HepG2 (cell line): ENCODE data around the gene PAM16. TPM values are rescaled to one million over a fixed set of nuclear protein-coding genes. Genes with fewer than 3 reads are reported as not detected.

Source experiments
- FOXJ3 ChIP-seq: sonication (generic); formaldehyde crosslinking; IDR thresholded peaks from 2 replicates; pipeline ENCODE4 v1.4.0; 2020; ENCODE audit warnings: missing genetic modification reagents, mild to moderate bottlenecking, borderline replicate concordance
- FOXP4 ChIP-seq: sonication (generic); formaldehyde crosslinking; IDR thresholded peaks from 2 replicates; pipeline ENCODE4 v1.4.0; 2020; ENCODE audit warnings: missing genetic modification reagents
- KDM5B ChIP-seq: sonication (generic); formaldehyde crosslinking; IDR thresholded peaks from 2 replicates; pipeline ENCODE4 v1.4.0; 2020; ENCODE audit warnings: missing genetic modification reagents, mild to moderate bottlenecking, borderline replicate concordance
- LCORL ChIP-seq, 2 experiments: fragments of 450-650 bp in 1 of 2; sonication (generic) in 1 of 2; formaldehyde crosslinking in 1 of 2; IDR thresholded peaks; 2 replicates each; pipeline versions ENCODE4 v1.5.0 to v1.6.1; 2017 to 2020; ENCODE audit warnings: antibody characterized with exemption in 1 of 2, missing genetic modification reagents in 1 of 2
- POGZ ChIP-seq: sonication (generic); formaldehyde crosslinking; IDR thresholded peaks from 2 replicates; pipeline ENCODE4 v1.4.0; 2020; ENCODE audit warnings: mild to moderate bottlenecking, missing genetic modification reagents
- SOX13 ChIP-seq, 3 experiments: fragments of 450-650 bp in 1 of 3; sonication (generic) in 1 of 3; formaldehyde crosslinking in 1 of 3; IDR thresholded peaks in 2 of 3; conservative IDR thresholded peaks in 1 of 3; 2 replicates each; pipeline versions ENCODE4 v1.5.0 to v1.6.1; 2016 to 2020; ENCODE audit warnings: antibody characterized with exemption in 1 of 3, mild to moderate bottlenecking in 1 of 3, missing compliant biosample characterization in 1 of 3, missing genetic modification reagents in 1 of 3, moderate library complexity in 1 of 3
- SOX6 ChIP-seq, 2 experiments: fragments of 450-650 bp in 1 of 2; sonication (generic) in 1 of 2; formaldehyde crosslinking in 1 of 2; IDR thresholded peaks; 2 replicates each; pipeline versions ENCODE4 v1.4.0 to v1.6.1; 2017 to 2020; ENCODE audit warnings: antibody characterized with exemption in 1 of 2, mild to moderate bottlenecking in 1 of 2, missing genetic modification reagents in 1 of 2
- SYNCRIP ChIP-seq: fragments of 200-400 bp; formaldehyde crosslinking; IDR thresholded peaks from 2 replicates; pipeline ENCODE4 v1.6.1; 2018; ENCODE audit warnings: mild to moderate bottlenecking, low read depth, low read length; ENCODE audit not compliant: insufficient read depth
- ZBTB3 ChIP-seq: sonication (generic); formaldehyde crosslinking; IDR thresholded peaks from 2 replicates; pipeline ENCODE4 v1.4.0; 2020; ENCODE audit warnings: low read depth, mild to moderate bottlenecking, moderate library complexity, missing genetic modification reagents, borderline replicate concordance
- ZBTB7A ChIP-seq: sonication (generic); formaldehyde crosslinking; IDR thresholded peaks from 2 replicates; pipeline ENCODE4 v1.8.0; 2022; ENCODE audit warnings: mild to moderate bottlenecking, missing genetic modification reagents
- ZNF24 ChIP-seq: fragments of 450-650 bp; IDR thresholded peaks from 2 replicates; pipeline ENCODE4 v1.6.1; 2017; ENCODE audit warnings: antibody characterized with exemption, mild to moderate bottlenecking
- ZNF879 ChIP-seq: sonication (generic); formaldehyde crosslinking; IDR thresholded peaks from 2 replicates; pipeline ENCODE4 v1.8.1; 2023; ENCODE audit warnings: missing genetic modification reagents
- polyA plus RNA-seq, 8 experiments: library from polyadenylated mRNA; depleted of rRNA in 3 of 8; stranded (reverse) in 7 of 8; unstranded in 1 of 8; fragments of >200 nt; fragmentation: Illumina TruSeq in 4 of 8; extraction: Trizol in 4 of 8; gene quantifications; 2 replicates each; pipeline versions ENCODE4 v1.2.1 to v1.2.3, GENCODE V29; 2011 to 2016; ENCODE audit warnings: low read depth in 4 of 8, missing spikeins in 1 of 8, mixed read lengths in 1 of 8; ENCODE audit not compliant: insufficient read depth in 1 of 8
- total RNA-seq, 5 experiments: library from RNA; depleted of rRNA; stranded (reverse); fragments of >200 nt; fragmentation: Illumina TruSeq; extraction: Trizol; gene quantifications; 2 replicates each; pipeline ENCODE4 v1.2.3, GENCODE V29; 2016; ENCODE audit warnings: low read depth in 1 of 5
- TF ChIP-seq, protein P1 (sequence below): sonication (generic); formaldehyde crosslinking; conservative IDR thresholded peaks from 2 replicates; pipeline ENCODE4 v1.4.0; 2020; ENCODE audit warnings: mild to moderate bottlenecking, missing genetic modification reagents, moderate library complexity
- TF ChIP-seq, protein P2 (sequence below): sonication (generic); formaldehyde crosslinking; IDR thresholded peaks from 2 replicates; pipeline ENCODE4 v1.4.0; 2020; ENCODE audit warnings: missing genetic modification reagents
- TF ChIP-seq, protein P3 (sequence below): sonication (generic); formaldehyde crosslinking; IDR thresholded peaks from 2 replicates; pipeline ENCODE4 v1.4.0; 2020; ENCODE audit warnings: missing genetic modification reagents, borderline replicate concordance

Gene PAM16
- total and polyA plus RNA-seq, 2 of the 13 experiments (the other 11 are each of a cell fraction or from before 2014, with no cell fraction given), result 51.5 to 51.8 TPM

- TF ChIP-seq, protein P1, sequence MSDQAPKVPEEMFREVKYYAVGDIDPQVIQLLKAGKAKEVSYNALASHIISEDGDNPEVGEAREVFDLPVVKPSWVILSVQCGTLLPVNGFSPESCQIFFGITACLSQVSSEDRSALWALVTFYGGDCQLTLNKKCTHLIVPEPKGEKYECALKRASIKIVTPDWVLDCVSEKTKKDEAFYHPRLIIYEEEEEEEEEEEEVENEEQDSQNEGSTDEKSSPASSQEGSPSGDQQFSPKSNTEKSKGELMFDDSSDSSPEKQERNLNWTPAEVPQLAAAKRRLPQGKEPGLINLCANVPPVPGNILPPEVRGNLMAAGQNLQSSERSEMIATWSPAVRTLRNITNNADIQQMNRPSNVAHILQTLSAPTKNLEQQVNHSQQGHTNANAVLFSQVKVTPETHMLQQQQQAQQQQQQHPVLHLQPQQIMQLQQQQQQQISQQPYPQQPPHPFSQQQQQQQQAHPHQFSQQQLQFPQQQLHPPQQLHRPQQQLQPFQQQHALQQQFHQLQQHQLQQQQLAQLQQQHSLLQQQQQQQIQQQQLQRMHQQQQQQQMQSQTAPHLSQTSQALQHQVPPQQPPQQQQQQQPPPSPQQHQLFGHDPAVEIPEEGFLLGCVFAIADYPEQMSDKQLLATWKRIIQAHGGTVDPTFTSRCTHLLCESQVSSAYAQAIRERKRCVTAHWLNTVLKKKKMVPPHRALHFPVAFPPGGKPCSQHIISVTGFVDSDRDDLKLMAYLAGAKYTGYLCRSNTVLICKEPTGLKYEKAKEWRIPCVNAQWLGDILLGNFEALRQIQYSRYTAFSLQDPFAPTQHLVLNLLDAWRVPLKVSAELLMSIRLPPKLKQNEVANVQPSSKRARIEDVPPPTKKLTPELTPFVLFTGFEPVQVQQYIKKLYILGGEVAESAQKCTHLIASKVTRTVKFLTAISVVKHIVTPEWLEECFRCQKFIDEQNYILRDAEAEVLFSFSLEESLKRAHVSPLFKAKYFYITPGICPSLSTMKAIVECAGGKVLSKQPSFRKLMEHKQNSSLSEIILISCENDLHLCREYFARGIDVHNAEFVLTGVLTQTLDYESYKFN, result peak; percentile 86
- no peak; the same call in 1 of the 2 replicates for TF ChIP-seq ZBTB3 (CRISPR knock-in tag)
- peak; percentile 83; the same call in 1 of the 2 replicates for TF ChIP-seq ZBTB7A
- no peak for TF ChIP-seq SYNCRIP
- no peak for TF ChIP-seq LCORL (IDR thresholded peaks at IDR 0.05)
- peak; percentile 76; the same call in 1 of the 2 replicates for TF ChIP-seq LCORL (CRISPR knock-in tag; IDR thresholded peaks at IDR 0.05)
- no peak for TF ChIP-seq ZNF879 (CRISPR knock-in tag)
- TF ChIP-seq FOXJ3 (CRISPR knock-in tag), result peak; percentile 66
- TF ChIP-seq, protein P2, sequence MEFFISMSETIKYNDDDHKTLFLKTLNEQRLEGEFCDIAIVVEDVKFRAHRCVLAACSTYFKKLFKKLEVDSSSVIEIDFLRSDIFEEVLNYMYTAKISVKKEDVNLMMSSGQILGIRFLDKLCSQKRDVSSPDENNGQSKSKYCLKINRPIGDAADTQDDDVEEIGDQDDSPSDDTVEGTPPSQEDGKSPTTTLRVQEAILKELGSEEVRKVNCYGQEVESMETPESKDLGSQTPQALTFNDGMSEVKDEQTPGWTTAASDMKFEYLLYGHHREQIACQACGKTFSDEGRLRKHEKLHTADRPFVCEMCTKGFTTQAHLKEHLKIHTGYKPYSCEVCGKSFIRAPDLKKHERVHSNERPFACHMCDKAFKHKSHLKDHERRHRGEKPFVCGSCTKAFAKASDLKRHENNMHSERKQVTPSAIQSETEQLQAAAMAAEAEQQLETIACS (CRISPR knock-in tag), result no peak
- no peak for TF ChIP-seq SOX6 (IDR thresholded peaks at IDR 0.05)
- peak; percentile 79 for TF ChIP-seq SOX6 (CRISPR knock-in tag; IDR thresholded peaks at IDR 0.05)
- no peak for TF ChIP-seq SOX13 (IDR thresholded peaks at IDR 0.05)
- peak in 1 of 2 experiments; percentile 83; a peak in 2 of 4 replicates for TF ChIP-seq SOX13 (CRISPR knock-in tag; conservative IDR thresholded peaks at IDR 0.05 in 1 of 2, IDR thresholded peaks at IDR 0.05 in 1 of 2)
- no peak; the same call in 1 of the 2 replicates for TF ChIP-seq POGZ (CRISPR knock-in tag)
- TF ChIP-seq, protein P3, sequence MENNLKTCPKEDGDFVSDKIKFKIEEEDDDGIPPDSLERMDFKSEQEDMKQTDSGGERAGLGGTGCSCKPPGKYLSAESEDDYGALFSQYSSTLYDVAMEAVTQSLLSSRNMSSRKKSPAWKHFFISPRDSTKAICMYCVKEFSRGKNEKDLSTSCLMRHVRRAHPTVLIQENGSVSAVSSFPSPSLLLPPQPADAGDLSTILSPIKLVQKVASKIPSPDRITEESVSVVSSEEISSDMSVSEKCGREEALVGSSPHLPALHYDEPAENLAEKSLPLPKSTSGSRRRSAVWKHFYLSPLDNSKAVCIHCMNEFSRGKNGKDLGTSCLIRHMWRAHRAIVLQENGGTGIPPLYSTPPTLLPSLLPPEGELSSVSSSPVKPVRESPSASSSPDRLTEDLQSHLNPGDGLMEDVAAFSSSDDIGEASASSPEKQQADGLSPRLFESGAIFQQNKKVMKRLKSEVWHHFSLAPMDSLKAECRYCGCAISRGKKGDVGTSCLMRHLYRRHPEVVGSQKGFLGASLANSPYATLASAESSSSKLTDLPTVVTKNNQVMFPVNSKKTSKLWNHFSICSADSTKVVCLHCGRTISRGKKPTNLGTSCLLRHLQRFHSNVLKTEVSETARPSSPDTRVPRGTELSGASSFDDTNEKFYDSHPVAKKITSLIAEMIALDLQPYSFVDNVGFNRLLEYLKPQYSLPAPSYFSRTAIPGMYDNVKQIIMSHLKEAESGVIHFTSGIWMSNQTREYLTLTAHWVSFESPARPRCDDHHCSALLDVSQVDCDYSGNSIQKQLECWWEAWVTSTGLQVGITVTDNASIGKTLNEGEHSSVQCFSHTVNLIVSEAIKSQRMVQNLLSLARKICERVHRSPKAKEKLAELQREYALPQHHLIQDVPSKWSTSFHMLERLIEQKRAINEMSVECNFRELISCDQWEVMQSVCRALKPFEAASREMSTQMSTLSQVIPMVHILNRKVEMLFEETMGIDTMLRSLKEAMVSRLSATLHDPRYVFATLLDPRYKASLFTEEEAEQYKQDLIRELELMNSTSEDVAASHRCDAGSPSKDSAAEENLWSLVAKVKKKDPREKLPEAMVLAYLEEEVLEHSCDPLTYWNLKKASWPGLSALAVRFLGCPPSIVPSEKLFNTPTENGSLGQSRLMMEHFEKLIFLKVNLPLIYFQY (CRISPR knock-in tag), result peak; percentile 15; the same call in 1 of the 2 replicates
- peak; percentile 92 for TF ChIP-seq FOXP4 (CRISPR knock-in tag)
- no peak for TF ChIP-seq ZNF24
- TF ChIP-seq KDM5B (CRISPR knock-in tag), result peak; percentile 35; the same call in 1 of the 2 replicates
Observed at GRCh38 chr16:4345836-4346781, 5.0 kb downstream of the PAM16 start (continued).
